Activated CD4-positive, alpha-beta T cell treated with anti-CD3 and anti-CD28 coated beads, Interleukin-2, Interleukin-4, amounts not matched to agents 100 ng/mL and 50 ng/mL, durations not matched to agents 16 hours and 8 hours (primary cell): ENCODE measurements around the gene RPL10.

ENCODE experiments used
- DNase-seq: peaks from one replicate; pipeline ENCODE4 v3.0.0-alpha.2; 2020; ENCODE audit warnings: low spot score

The RPL10 gene

DNA sequence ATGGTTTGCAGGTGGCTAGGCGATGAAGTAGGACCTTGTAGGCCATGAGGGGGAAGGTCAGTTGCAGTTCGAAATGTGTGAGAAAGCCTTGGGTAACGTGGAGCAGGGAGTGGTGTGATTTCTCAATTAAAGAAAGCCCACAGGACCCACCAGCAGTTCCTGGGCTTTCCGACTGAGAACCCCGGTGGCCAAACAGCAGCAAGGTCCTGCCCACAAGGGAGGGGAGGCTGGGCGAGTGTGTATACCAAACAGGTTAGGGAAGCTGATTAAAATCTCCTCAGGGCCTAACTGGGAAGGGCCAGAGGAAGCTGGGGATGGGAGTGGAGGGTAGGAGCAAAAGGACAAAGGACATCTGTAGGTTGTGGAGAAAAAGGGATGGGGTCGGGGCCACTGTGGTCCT is 32.7 kb downstream of the RPL10 start:
- DNase-seq = no peak

GRCh38 chrX:154431341-154431740 is 33.2 kb downstream of the RPL10 start:
- no peak for DNase-seq

DNA sequence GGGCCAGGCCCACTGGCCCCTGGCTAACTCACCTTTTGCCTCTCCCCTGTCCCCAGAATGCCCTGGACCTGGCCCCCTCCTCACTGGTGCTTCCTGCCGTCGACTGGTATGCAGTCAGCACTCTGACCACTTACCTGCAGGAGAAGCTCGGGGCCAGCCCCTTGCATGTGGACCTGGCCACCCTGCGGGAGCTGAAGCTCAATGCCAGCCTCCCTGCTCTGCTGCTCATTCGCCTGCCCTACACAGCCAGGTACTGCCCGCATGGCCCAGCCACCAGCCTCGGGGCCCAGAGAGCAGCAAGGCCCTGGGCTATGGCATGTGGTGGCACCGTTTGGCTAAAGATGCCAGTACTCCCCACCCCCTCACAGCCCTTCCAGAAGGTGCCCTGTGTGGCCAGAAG is 34.0 kb downstream of the RPL10 start:
- DNase-seq = no peak

GRCh38 chrX:154433605-154434004 is 35.4 kb downstream of the RPL10 start:
- DNase-seq = no peak

DNA sequence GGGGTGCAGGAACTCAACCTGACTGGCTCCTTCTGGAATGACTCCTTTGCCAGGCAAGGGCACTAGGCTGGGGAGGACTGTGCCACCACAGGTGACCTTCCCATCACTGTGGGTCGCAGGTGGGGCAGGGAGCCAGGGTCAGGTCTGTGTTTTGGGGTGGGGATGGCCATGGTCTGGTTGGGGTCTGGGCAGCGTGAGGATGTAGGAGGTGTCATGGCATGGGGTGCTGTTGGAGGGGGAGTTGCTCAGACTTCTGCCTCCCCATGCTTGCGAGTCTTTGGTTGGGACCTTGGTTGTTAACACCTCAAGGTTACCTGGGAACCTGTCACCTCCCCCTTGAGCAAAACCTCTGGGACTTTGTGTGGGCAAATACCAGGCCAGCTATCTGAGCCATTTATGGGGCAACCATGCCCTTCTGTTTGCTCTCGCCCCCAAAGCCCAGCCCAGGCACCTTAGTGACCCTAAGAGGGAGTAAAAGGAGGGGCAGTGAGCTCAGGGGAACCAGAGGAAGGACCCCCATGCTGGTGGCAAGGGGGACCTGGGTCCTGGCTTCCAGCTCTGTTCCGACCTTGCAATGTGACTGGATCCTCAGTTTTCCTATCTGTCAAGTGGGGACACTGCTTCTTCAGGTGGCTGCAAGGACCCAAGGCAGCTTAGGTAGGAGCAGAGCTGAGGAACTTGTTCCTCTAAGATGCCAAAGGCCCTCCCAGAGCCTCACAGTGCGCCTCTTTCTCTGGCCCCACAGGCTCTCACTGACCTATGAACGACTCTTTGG is 36.4 kb downstream of the RPL10 start:
- no peak for DNase-seq

GRCh38 chrX:154435171-154435733 is 37.1 kb downstream of the RPL10 start:
- no peak for DNase-seq

DNA sequence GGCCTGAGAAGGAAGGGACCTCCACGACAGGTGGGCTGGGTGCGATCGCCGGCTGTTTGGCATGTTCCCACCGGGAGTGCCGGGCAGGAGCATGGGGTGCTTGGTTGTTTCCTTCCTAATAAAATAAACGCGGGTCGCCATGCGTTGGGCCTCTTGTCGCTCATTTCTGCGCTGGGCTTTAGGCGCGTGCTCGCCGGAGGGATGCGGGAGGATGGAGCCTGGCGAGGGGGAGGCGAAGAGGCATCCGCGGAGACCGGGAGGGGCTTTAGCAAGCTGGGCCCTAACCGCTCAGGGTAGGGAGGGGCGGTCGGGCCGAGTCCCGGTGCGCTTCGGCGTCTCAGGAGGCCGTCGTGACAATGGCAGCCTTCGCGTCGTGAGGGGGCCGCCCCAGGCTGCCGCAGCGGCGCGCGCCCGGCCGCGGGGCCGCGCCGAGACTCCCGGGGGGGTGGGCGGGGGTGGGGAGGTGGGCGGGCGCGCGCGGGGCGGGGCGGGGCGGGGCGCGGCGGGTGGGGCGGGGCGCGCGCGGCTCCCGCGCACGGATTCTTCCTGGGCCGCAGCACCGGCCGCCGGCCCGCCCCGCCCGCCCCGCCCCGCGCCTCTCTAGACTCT is 38.3 kb downstream of the RPL10 start:
- DNase-seq = peak; percentile 22

DNA sequence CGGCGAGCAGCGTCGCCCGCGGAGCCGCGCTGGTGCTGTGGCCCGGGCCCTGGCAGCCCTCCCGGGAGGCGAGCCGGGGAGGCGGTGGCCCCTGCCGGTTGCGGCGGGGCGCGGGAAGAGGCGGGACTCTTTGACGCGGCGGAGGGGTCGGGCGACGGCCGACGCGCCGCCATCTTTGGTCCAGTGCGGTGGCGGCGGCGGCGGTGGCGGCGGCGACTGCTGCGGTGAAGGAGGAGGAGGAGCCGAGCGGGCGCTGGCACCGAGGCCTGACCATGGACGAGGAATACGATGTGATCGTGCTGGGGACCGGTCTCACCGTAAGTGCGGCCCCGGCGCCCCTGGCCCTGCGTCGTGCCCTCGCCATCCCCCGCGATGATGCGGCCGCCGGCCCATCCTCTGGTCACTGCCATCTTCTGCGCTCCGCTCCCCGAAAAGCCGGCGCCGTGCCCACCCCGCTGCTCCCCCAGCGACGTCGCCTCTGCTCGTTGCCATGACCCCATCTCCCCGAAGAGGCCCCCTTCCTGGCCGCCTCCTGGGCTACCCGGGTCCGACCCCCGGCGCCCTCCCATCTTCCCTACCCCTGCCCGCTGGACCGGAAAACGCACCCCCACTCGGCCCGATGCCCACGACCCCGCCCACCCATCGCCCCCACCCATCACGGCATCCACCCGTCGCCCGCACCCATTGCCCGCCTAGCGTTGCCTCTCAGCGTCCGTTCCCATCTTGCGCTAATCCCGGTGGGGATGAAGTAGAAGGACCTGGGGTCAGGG is 39.0 kb downstream of the RPL10 start, which contains the start of gene GDI1:
TSS of gene GDI1 (plus strand) at position 172 of the 770 bp plus-strand sequence. CDS start at position 273, 101 bp downstream.
- DNase-seq = peak; percentile 47

- no peak for DNase-seq
These were observed 40.1 kb downstream of the RPL10 start for GRCh38 chrX:154437971-154438893.

DNA sequence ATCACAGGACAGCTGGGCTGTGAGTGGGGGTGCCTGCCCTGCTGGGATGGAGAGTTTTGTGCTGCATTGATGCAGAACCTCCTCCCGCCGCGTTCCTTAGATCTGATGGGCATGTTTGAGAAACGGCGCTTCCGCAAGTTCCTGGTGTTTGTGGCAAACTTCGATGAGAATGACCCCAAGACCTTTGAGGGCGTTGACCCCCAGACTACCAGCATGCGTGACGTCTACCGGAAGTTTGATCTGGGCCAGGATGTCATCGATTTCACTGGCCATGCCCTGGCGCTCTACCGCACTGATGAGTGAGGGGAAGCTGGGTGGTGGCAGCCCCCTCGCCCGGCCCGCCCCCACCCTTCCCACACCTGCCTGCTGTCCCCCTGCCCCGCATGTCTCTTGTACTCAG is 41.7 kb downstream of the RPL10 start:
- no peak for DNase-seq

- no peak for DNase-seq
These were observed 42.6 kb downstream of the RPL10 start for GRCh38 chrX:154440623-154441357.

DNA sequence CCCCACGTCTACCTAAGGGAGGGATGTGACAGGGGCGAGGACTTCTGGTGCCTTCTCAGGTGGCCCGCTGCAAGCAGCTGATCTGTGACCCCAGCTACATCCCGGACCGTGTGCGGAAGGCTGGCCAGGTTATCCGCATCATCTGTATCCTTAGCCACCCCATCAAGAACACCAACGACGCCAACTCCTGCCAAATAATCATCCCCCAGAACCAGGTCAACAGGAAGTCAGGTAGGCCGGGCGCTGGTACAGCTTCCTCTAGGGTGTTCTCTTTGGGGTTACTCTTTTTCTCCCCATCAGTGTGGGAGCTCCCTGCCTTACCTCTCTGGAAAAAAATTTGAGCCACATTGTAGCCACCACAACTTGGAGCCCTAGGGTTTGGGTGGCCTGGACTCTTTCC is 43.4 kb downstream of the RPL10 start:
- no peak for DNase-seq

- no peak for DNase-seq
These were observed 44.0 kb downstream of the RPL10 start for GRCh38 chrX:154441984-154442707.

DNA sequence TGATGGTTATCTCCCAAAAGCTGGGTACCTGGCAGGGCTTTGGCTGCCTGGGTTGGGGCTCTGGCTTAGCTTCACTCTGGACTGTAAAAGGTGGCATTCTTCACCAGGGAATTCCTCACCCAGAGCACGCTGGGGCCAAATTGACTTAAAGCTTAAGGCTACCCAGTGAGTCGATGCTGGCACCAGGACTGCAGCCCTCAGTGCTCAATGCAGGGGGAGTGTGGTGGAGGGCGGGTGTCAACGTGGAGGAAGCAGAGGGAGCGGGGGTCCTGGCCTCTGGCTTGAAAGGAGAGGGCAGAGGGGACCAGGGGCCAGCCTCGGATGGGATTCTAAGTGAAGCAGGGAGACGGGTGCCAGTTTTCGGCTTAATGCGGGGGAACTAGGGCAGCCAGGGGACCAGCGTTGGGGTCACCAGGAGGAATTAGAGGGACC is 45.3 kb downstream of the RPL10 start:
- DNase-seq = no peak

- peak; percentile 62 for DNase-seq
These were observed 46.0 kb downstream of the RPL10 start, which contains the start of gene FAM50A for GRCh38 chrX:154443992-154444754. Gene FAM50A (plus strand): TSS chrX:154444141. CDS start chrX:154444236, 95 bp downstream.

DNA sequence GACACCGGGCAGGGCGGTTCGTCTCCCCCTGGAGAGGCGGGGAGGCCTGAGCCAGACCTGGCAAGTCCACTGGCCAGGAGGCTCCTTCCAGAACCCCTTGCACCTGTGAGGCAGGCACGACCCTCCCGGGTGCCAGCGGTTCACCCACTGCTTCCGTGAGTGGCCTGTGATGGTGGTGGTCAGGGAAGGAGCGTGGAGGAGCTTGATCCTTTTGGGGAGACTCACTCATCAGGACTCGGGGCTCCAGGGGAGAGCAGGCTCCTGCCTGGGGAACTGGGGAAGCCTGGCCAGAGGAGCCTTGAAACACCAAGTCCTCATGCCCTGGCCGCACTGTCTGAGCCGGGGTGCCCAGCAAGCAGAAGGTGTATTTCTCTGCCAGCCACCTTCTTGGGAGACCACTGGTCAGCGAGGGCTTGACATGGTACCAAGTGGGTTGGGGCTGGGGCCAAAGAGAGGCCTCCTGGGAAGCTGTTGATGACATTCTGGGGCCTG is 46.6 kb downstream of the RPL10 start:
- no peak for DNase-seq

GRCh38 chrX:154445776-154446175 is 47.6 kb downstream of the RPL10 start:
- no peak for DNase-seq

GRCh38 chrX:154446430-154446829 is 48.3 kb downstream of the RPL10 start:
- no peak for DNase-seq

- DNase-seq = no peak
These were observed 50.3 kb downstream of the RPL10 start for GRCh38 chrX:154448484-154448883.
